Thyroid gland (tissue), 4 donors: Measurements from ENCODE around the gene SCUBE3.

ENCODE experiments used
- CTCF ChIP-seq, 6 experiments: fragments of 200-600 bp in 3 of 6; fragments of 450-650 bp in 3 of 6; sonication (generic) in 3 of 6; IDR thresholded peaks; one replicate each; pipeline ENCODE4 v1.5.1; 2016 to 2019; ENCODE audit warnings: antibody characterized with exemption in 6 of 6, mild to moderate bottlenecking in 2 of 6, inconsistent platforms in 1 of 6, moderate library complexity in 1 of 6
- POLR2A ChIP-seq, 2 donors: fragments of 450-650 bp; IDR thresholded peaks; one replicate each; pipeline ENCODE4 v1.6.1; 2017; ENCODE audit warnings: antibody characterized with exemption in 2 of 2, mild to moderate bottlenecking in 2 of 2, moderate library complexity in 1 of 2

- TF ChIP-seq CTCF (IDR thresholded peaks at IDR 0.05) (no peak), POLR2A (IDR thresholded peaks at IDR 0.05) (no peak)
Observed at GRCh38 chr6:35186571-35186970, 27.2 kb upstream of the SCUBE3 start.
